ENCODE results near the gene OXT. TPM values are rescaled to one million over a fixed set of nuclear protein-coding genes. Genes with fewer than 3 reads are reported as not detected.

Gene OXT
- total and polyA plus RNA-seq, 2 of the 4 experiments (the other 2 are of a cell fraction) = not detected

DNA sequence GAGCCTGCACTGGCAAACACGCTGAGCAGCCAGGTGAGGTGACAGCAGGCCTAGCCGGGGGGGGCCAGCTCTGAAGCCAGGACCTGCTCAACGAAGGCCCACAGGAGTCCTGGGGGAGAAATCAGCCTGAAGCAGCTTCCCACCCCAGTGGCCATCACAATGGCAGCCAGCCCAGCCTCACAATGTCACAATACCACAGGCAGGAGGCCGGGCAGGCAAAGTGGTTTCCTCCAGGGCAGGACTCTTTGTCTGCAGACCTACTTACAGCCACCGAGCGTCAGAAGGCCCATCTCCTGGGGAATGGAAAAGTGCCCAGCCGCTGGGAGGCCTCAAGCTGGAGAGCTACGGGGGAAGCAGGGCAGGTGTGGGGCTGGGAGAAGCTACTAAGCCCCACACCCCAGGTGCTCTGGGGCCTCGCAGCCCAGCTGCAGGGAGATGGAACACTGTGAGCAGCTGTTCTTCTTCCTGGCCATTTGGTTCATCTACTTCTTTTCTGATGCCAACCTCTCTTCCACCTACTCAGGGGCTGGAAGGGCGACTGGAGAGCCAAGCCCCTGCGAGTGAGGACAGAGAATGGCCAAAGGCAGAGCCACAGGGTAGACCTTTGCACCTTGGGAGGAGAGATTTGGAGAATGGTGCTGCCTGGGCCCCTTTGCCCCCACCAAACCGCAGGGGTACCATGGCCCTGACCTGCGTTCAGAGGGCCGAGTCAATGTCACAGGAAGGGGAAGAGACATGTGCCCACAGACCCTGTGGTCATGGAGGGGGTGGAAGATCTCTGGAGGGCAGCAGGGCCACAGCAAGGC lies 35.4 kb downstream of the OXT start:
- TF ChIP-seq POLR2A (IDR thresholded peaks at IDR 0.05; ENCODE audit: low read depth, low read length) (no peak), NFE2L2 (IDR thresholded peaks at IDR 0.05; ENCODE audit: low read depth, low read length) (no peak), CHD1 (IDR thresholded peaks at IDR 0.05; ENCODE audit: low read depth, low read length) (no peak), SMC3 (IDR thresholded peaks at IDR 0.05; ENCODE audit: low read depth, low read length) (no peak), MAZ (IDR thresholded peaks at IDR 0.05; ENCODE audit: borderline replicate concordance, low read depth, low read length) (no peak), MXI1 (IDR thresholded peaks at IDR 0.05; ENCODE audit: borderline replicate concordance, low read depth, low read length) (no peak)
- TF ChIP-seq, protein P1, sequence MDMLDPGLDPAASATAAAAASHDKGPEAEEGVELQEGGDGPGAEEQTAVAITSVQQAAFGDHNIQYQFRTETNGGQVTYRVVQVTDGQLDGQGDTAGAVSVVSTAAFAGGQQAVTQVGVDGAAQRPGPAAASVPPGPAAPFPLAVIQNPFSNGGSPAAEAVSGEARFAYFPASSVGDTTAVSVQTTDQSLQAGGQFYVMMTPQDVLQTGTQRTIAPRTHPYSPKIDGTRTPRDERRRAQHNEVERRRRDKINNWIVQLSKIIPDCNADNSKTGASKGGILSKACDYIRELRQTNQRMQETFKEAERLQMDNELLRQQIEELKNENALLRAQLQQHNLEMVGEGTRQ (IDR thresholded peaks at IDR 0.05; ENCODE audit: low read depth, low read length) = no peak
- Histone ChIP-seq H3K27me3 (ENCODE audit: control insufficient read depth, insufficient read depth, low read length) (no peaks in the 10 kb centered on the region), H3K4ac (ENCODE audit: low read depth, low read length) (no peak overlapping the region), H3K23ac (ENCODE audit: low read depth, low read length) (no peak overlapping the region), H2AK9ac (replicated peaks; ENCODE audit: low read depth, low read length, poor library complexity) (no peak overlapping the region), H3K56ac (ENCODE audit: extremely low read depth, insufficient read depth, low read length) (no peak overlapping the region), H3K27ac (ENCODE audit: insufficient read depth, low read length) (no peak overlapping the region), H2BK120ac (ENCODE audit: low read depth, low read length) (no peak overlapping the region), H4K5ac (ENCODE audit: low read depth, low read length) (no peak overlapping the region), H3K9me3 (ENCODE audit: control insufficient read depth, insufficient read depth, low read length) (no peaks in the 10 kb centered on the region), H2BK20ac (ENCODE audit: low read depth, low read length) (no peak overlapping the region), H3K4me1 (ENCODE audit: control insufficient read depth, insufficient read depth, low read length) (no peaks in the 10 kb centered on the region), H3K18ac (ENCODE audit: low read depth, low read length) (no peak overlapping the region), H3K4me2 (ENCODE audit: low read depth, low read length) (no peak overlapping the region), H4K8ac (ENCODE audit: low read depth in 2 of 2, low read length in 2 of 2) (no peak overlapping the region), H3K79me1 (ENCODE audit: low read depth in 1 of 2, low read length in 2 of 2) (no peaks in the 10 kb centered on the region), H2BK15ac (ENCODE audit: low read depth, low read length) (no peak overlapping the region), H3K9me1 (ENCODE audit: insufficient read depth, low read length) (no peaks in the 10 kb centered on the region; the same call in 1 of the 2 replicates), H3K9ac (ENCODE audit: low read depth, low read length) (no peak overlapping the region), H4K20me1 (ENCODE audit: insufficient read depth, low read length) (no peaks in the 10 kb centered on the region), H2AFZ (replicated peaks; ENCODE audit: low read length, poor library complexity) (no peak overlapping the region), H2AK5ac (ENCODE audit: low read depth, low read length) (no peak overlapping the region), H3K14ac (replicated peaks; ENCODE audit: low read depth, low read length) (no peak overlapping the region), H3K4me3 (ENCODE audit: insufficient read depth, low read depth, low read length) (no peak overlapping the region), H2BK5ac (ENCODE audit: low read depth, low read length, poor library complexity, severe bottlenecking) (no peak overlapping the region), H4K91ac (ENCODE audit: insufficient read depth, low read depth, low read length) (no peak overlapping the region), H3K36me3 (ENCODE audit: control insufficient read depth, insufficient read depth, low read length) (peaks cover 16% of the 10 kb centered on the region)
- in situ Hi-C loops (cut with MboI; ENCODE audit: low sequenced_read_pairs) (loop anchor here (5.0 kb wide), 1 partner anchor 50 kb away; no protein-coding TSS in a partner anchor), dilution Hi-C loops (cut with HindIII; ENCODE audit: low sequenced_read_pairs, unreplicated experiment) (no loop called here), intact Hi-C loops (cut with micrococcal nuclease) (no loop called here)
- 60% methylated on average over 1 of the region's 14 CpGs; no CpG with 5 or more reads in 1 of the 2 experiments for WGBS, 2 experiments (ENCODE audit: extremely low coverage in 2 of 2, insufficient read length in 1 of 2)
- DNase-seq = no peak
- ChIA-PET CTCF (no interaction called here), POLR2A (ENCODE audit: unreplicated experiment) (no interaction called here)
- BruUV-seq (replicated peaks) = no TSS peak
- no peak for ATAC-seq (ENCODE audit: low read depth)

Data from IMR-90 (cell line).